Testis (tissue), 3 donors: ENCODE data around the gene STAT4. TPM values are rescaled to one million over a fixed set of nuclear protein-coding genes. Genes with fewer than 3 reads are reported as not detected.

Experiments
- DNase-seq: peaks from one replicate; pipeline ENCODE4 v3.0.0-alpha.2; 2019
- H3K27ac ChIP-seq, 2 donors: fragments of 200-600 bp; sonication (generic); one replicate each; pipeline ENCODE4 v1.5.1; 2019
- H3K27me3 ChIP-seq: fragments of 200-600 bp; sonication (generic); one replicate; pipeline ENCODE4 v1.5.1; 2019
- H3K36me3 ChIP-seq: fragments of 200-600 bp; sonication (generic); one replicate; pipeline ENCODE4 v1.5.1; 2017; ENCODE audit warnings: low read depth; ENCODE audit errors: missing control alignments
- H3K4me1 ChIP-seq: fragments of 200-600 bp; sonication (generic); one replicate; pipeline ENCODE4 v1.5.1; 2019
- H3K4me3 ChIP-seq, 2 donors: fragments of 200-600 bp; sonication (generic); one replicate each; pipeline ENCODE4 v1.5.1; 2017 to 2019
- H3K9me3 ChIP-seq: fragments of 200-600 bp; sonication (generic); one replicate; pipeline ENCODE4 v1.5.1; 2017
- CTCF ChIP-seq, 3 experiments: fragments of 450-650 bp in 2 of 3; fragments of 200-600 bp in 1 of 3; sonication (generic) in 1 of 3; IDR thresholded peaks; one replicate each; pipeline ENCODE4 v1.5.1; 2016 to 2019; ENCODE audit warnings: antibody characterized with exemption in 3 of 3, mild to moderate bottlenecking in 2 of 3, moderate library complexity in 1 of 3
- POLR2A ChIP-seq: fragments of 450-650 bp; IDR thresholded peaks from one replicate; pipeline ENCODE4 v1.6.1; 2017; ENCODE audit warnings: antibody characterized with exemption, mild to moderate bottlenecking, moderate library complexity
- WGBS, 2 donors: methylation state at CpG; one replicate each; pipeline ENCODE4 v1.1.5; 2018; 5-methylcytosine and 5-hydroxymethylcytosine counted together
- intact Hi-C: fragments of 100-400 bp; cut with DNase I; formaldehyde crosslinking; loops from one replicate; pipeline ENCODE4 v1.15.1; 2023; ENCODE audit warnings: low total_unique reads
- polyA plus RNA-seq: library from polyadenylated mRNA; stranded (reverse); fragments of 350-450 nt; fragmentation: Illumina TruSeq; extraction: RNeasy Lipid Tissue Mini Kit (QIAGEN cat#74804); gene quantifications from one replicate; pipeline ENCODE4 v1.2.3, GENCODE V29; 2014; ENCODE audit warnings: low read depth, low replicate concordance; ENCODE audit not compliant: insufficient read depth
- total RNA-seq, 2 donors: library from RNA; depleted of rRNA; stranded (reverse); fragments of >200 nt; gene quantifications; one replicate each; pipeline ENCODE4 v1.2.3, GENCODE V29; 2016

The STAT4 gene
- total and polyA plus RNA-seq, 3 donors from 2014 or later: 23.0 to 59.4 (median 36.4) TPM

DNA sequence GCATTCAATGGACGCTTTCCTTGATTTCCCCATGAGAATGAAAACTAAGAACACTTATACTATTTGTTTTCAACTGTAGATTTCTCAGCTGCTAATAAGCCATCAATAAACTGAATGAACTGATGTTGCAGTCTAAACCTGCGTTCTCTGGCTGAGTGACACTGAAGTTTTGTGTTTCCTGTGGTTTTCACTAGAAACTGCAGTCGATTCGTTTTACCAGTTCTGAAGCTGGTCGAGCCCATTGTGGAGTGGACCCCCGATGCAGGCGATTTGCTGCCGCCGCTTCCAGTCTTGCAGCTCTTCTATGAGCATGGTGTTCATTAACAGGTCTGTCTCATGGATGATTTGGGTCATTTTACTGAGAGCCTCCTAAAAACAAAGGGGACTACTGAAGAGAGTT lies 86.2 kb downstream of the STAT4 start:
- TF ChIP-seq CTCF (IDR thresholded peaks at IDR 0.05) (no peak), POLR2A (no peak)
- no peaks in the 10 kb centered on the region for H3K36me3 ChIP-seq
- no peak overlapping the region for H3K4me3 ChIP-seq
- no peaks in the 10 kb centered on the region for H3K4me1 ChIP-seq
- no peaks in the 10 kb centered on the region for H3K9me3 ChIP-seq
- H3K27ac ChIP-seq: no peak overlapping the region
- DNase-seq: no peak
- intact Hi-C loops: no loop called here
- H3K27me3 ChIP-seq: no peaks in the 10 kb centered on the region
- WGBS, 2 donors: 80 to 86% methylated on average over 9 of the region's 9 CpGs

GRCh38 chr2:191063584-191063983 lies 87.2 kb downstream of the STAT4 start:
- H3K4me1 ChIP-seq: no peaks in the 10 kb centered on the region
- DNase-seq: no peak
- intact Hi-C loops: no loop called here
- no peaks in the 10 kb centered on the region for H3K36me3 ChIP-seq
- WGBS, 2 donors: 80 to 100% methylated on average over 1 of the region's 1 CpG
- H3K9me3 ChIP-seq: no peaks in the 10 kb centered on the region
- no peaks in the 10 kb centered on the region for H3K27me3 ChIP-seq
- no peak overlapping the region for H3K4me3 ChIP-seq
- H3K27ac ChIP-seq: no peak overlapping the region
- TF ChIP-seq CTCF (IDR thresholded peaks at IDR 0.05) (no peak), POLR2A (no peak)

DNA sequence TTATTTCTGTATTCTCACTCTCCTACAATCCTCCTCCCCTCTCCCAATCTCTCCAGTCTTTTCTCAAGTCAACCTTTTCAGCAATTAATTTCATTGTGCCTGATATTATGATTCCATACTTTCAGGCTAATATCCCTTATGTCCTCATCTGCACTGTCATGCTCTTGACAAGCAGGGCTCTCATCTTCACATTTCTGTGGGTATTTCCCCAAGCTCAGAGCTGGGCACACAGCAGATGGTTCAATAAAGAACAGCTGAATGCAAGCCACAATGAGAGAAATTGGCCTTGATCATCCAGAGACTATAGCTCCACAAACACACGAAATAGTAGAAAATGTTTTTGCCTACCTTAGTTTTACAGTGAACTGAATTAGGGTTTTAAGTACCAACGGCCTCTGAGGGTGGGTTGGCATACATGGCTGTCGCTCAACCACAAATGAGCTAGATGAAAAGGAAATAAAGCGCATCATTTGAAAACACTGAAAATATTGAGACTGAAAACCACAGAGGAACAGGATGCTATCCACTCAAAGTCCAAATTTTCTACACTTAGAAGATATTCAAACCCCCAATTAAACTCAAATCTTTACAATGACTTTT lies 89.3 kb downstream of the STAT4 start:
- 92 to 97% methylated on average over 4 of the region's 4 CpGs for WGBS, 2 donors

DNA sequence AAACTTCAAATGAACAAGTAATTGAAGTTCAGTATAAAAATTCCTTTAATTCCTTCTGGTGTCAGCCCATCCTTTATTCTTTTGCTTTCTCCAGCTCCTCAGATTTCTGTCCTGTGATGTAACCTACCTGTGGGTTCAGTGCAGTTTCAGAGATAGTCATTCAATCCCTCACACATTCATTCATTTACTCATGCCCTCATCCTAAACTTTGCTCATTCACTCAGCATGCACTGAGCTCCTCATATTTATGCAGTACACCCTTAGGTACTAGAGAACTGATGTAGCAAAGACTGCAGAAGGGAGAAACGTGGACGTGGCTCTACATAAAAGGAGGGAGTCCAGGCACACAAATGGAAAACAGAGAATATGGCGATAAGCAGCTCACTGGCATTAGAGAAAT lies 91.5 kb downstream of the STAT4 start:
- no peaks in the 10 kb centered on the region for H3K27me3 ChIP-seq
- H3K36me3 ChIP-seq: no peaks in the 10 kb centered on the region
- intact Hi-C loops: no loop called here
- no peaks in the 10 kb centered on the region for H3K9me3 ChIP-seq
- no peaks in the 10 kb centered on the region for H3K4me1 ChIP-seq
- no peak for DNase-seq
- no peak overlapping the region for H3K4me3 ChIP-seq
- H3K27ac ChIP-seq: no peak overlapping the region
- no peak for TF ChIP-seq CTCF (IDR thresholded peaks at IDR 0.05)
- no peak for TF ChIP-seq POLR2A
- 87% methylated on average over 3 of the region's 3 CpGs for WGBS, 2 donors

More for the DNA sequence above, 89.3 kb downstream of the STAT4 start:
- TF ChIP-seq CTCF (IDR thresholded peaks at IDR 0.05): no peak
- no peak for TF ChIP-seq POLR2A
- Histone ChIP-seq H3K36me3 (no peaks in the 10 kb centered on the region), H3K9me3 (no peaks in the 10 kb centered on the region), H3K4me3 (no peak overlapping the region), H3K27me3 (no peaks in the 10 kb centered on the region), H3K4me1 (no peaks in the 10 kb centered on the region), H3K27ac (no peak overlapping the region)
- DNase-seq: no peak
- intact Hi-C loops: no loop called here

GRCh38 chr2:191056228-191056627 lies 94.6 kb downstream of the STAT4 start:
- H3K27ac ChIP-seq: no peak overlapping the region
- H3K36me3 ChIP-seq: no peaks in the 10 kb centered on the region
- DNase-seq: no peak
- H3K4me1 ChIP-seq: no peaks in the 10 kb centered on the region
- H3K4me3 ChIP-seq: no peak overlapping the region
- no peaks in the 10 kb centered on the region for H3K27me3 ChIP-seq
- no peak for TF ChIP-seq POLR2A
- TF ChIP-seq CTCF (IDR thresholded peaks at IDR 0.05): no peak
- 77 to 86% methylated on average over 2 of the region's 2 CpGs for WGBS, 2 donors
- intact Hi-C loops: no loop called here
- H3K9me3 ChIP-seq: no peaks in the 10 kb centered on the region
